Measurements from ENCODE around the gene ARHGAP23.

GRCh38 chr17:38534498-38534885 is 106.2 kb downstream of the ARHGAP23 start:
- TF ChIP-seq CTCF (IDR thresholded peaks at IDR 0.05), result no peak
- no peak for TF ChIP-seq POLR2A (IDR thresholded peaks at IDR 0.05)
- TF ChIP-seq POLR2AphosphoS5 (IDR thresholded peaks at IDR 0.05), result no peak
